K562 (cell line): ENCODE measurements around the gene ZNF679. TPM values are rescaled to one million over a fixed set of nuclear protein-coding genes. Genes with fewer than 3 reads are reported as not detected.

Source experiments
- CBX2 ChIP-seq: fragments of 200-600 bp; sonication (generic); IDR thresholded peaks from one replicate; pipeline ENCODE4 v1.6.1; 2012; ENCODE audit warnings: mild to moderate bottlenecking, low read length, inconsistent platforms; ENCODE audit not compliant: insufficient read depth, poor library complexity, severe bottlenecking
- CHCHD3 ChIP-seq: fragments of 250-450 bp; sonication (Bioruptor Pico); IDR thresholded peaks from 2 replicates; pipeline ENCODE4 v2.1.2; 2022; ENCODE audit warnings: mild to moderate bottlenecking
- FOXA3 ChIP-seq, 2 experiments: fragments of 450-650 bp in 1 of 2; sonication (generic) in 1 of 2; formaldehyde crosslinking; IDR thresholded peaks in 1 of 2; conservative IDR thresholded peaks in 1 of 2; 2 replicates each; pipeline versions ENCODE4 v1.4.0 to v1.8.0; 2020 to 2022; ENCODE audit warnings: mild to moderate bottlenecking in 2 of 2, missing genetic modification reagents in 1 of 2
- FOXK2 ChIP-seq, 2 experiments: fragments of 450-650 bp; IDR thresholded peaks in 1 of 2; conservative IDR thresholded peaks in 1 of 2; 2 replicates each; pipeline ENCODE4 v1.6.1; 2016; ENCODE audit warnings: low read depth in 2 of 2, mild to moderate bottlenecking in 1 of 2
- KLF10 ChIP-seq: fragments of 250-450 bp; sonication (Bioruptor Pico); IDR thresholded peaks from 2 replicates; pipeline ENCODE4 v1.6.1; 2021; ENCODE audit warnings: matching md5 sums
- MBD2 ChIP-seq: sonication (generic); IDR thresholded peaks from 2 replicates; pipeline ENCODE4 v1.6.1; 2016; ENCODE audit warnings: low read depth, borderline replicate concordance
- NELFE ChIP-seq: IDR thresholded peaks from 2 replicates; pipeline ENCODE4 v1.6.1; 2011; ENCODE audit warnings: mild to moderate bottlenecking; ENCODE audit not compliant: insufficient read depth, insufficient read length
- SFPQ ChIP-seq: fragments of 200-400 bp; formaldehyde crosslinking; IDR thresholded peaks from 2 replicates; pipeline ENCODE4 v1.6.1; 2017; ENCODE audit warnings: mild to moderate bottlenecking, low read depth, low read length, moderate library complexity
- SIN3A ChIP-seq, 2 experiments: fragments of 150-350 bp in 1 of 2; IDR thresholded peaks; 2 replicates each; pipeline ENCODE4 v1.6.1; 2011 to 2016; ENCODE audit warnings: borderline replicate concordance in 2 of 2, low read depth in 2 of 2, low read length in 2 of 2, mild to moderate bottlenecking in 2 of 2, moderate library complexity in 2 of 2; ENCODE audit not compliant: control insufficient read depth in 1 of 2
- SRF ChIP-seq, 2 experiments: fragments of 250-450, 450-650 bp in 1 of 2; sonication (Bioruptor Pico) in 1 of 2; sonication (generic) in 1 of 2; formaldehyde crosslinking; IDR thresholded peaks; 2 replicates each; pipeline versions ENCODE4 v1.5.0 to v1.5.1; 2020 to 2022; ENCODE audit warnings: mild to moderate bottlenecking in 1 of 2, missing genetic modification reagents in 1 of 2
- SUPT5H ChIP-seq: fragments of 450-650 bp; IDR thresholded peaks from 2 replicates; pipeline ENCODE4 v1.6.1; 2016
- TAF7 ChIP-seq: fragments of 450-650 bp; IDR thresholded peaks from 2 replicates; pipeline ENCODE4 v1.6.1; 2016; ENCODE audit warnings: missing genetic modification characterization, missing compliant biosample characterization
- TRIM28 ChIP-seq: fragments of 450-650 bp; IDR thresholded peaks from 2 replicates; pipeline ENCODE4 v1.6.1; 2017
- ZBTB26 ChIP-seq: fragments of 450-650 bp; formaldehyde crosslinking; IDR thresholded peaks from 2 replicates; pipeline ENCODE4 v1.4.0; 2022; ENCODE audit warnings: missing genetic modification characterization
- ZNF408 ChIP-seq: fragments of 250-450 bp; sonication (Bioruptor Pico); IDR thresholded peaks from 2 replicates; pipeline ENCODE4 v1.4.0; 2020; ENCODE audit warnings: low read depth, mild to moderate bottlenecking, moderate library complexity
- ZNF77 ChIP-seq: fragments of 250-450 bp; sonication (Bioruptor Pico); IDR thresholded peaks from 2 replicates; pipeline ENCODE4 v1.5.0; 2020
- polyA plus RNA-seq, 8 experiments: library from polyadenylated mRNA; depleted of rRNA in 4 of 8; stranded (reverse) in 5 of 8; unstranded in 3 of 8; fragments of >200 nt; fragmentation: Nextera tagmentation in 2 of 8; fragmentation: Illumina TruSeq in 1 of 8; extraction: Ambion mirVana in 2 of 8; extraction: Trizol in 1 of 8; gene quantifications; 2 replicates each; pipeline versions ENCODE4 v1.2.1 to v1.2.3, GENCODE V29; 2011 to 2014; ENCODE audit warnings: inconsistent platforms in 1 of 8, missing spikeins in 1 of 8
- total RNA-seq, 7 experiments: library from RNA; depleted of rRNA in 6 of 7; stranded (reverse); fragments of >200 nt in 6 of 7; fragmentation: Illumina TruSeq in 2 of 7; extraction: Trizol in 2 of 7; gene quantifications; 2 replicates each; pipeline versions ENCODE4 v1.2.1 to v1.2.3, GENCODE V29; 2011 to 2021; ENCODE audit warnings: low replicate concordance in 1 of 7
- TF ChIP-seq, protein P1 (sequence below), 2 experiments: IDR thresholded peaks; 2 replicates each; pipeline ENCODE4 v1.6.1; 2011; ENCODE audit warnings: borderline replicate concordance in 1 of 2, control low read depth in 1 of 2, low read depth in 1 of 2, low read length in 1 of 2, mild to moderate bottlenecking in 1 of 2, mixed read lengths in 1 of 2, moderate library complexity in 1 of 2; ENCODE audit not compliant: insufficient read depth in 1 of 2, insufficient read length in 1 of 2, poor library complexity in 1 of 2, severe bottlenecking in 1 of 2; ENCODE audit errors: extremely low read depth in 1 of 2
- TF ChIP-seq, protein P2 (sequence below): fragments of 450-650 bp; formaldehyde crosslinking; IDR thresholded peaks from 2 replicates; pipeline ENCODE4 v1.4.0; 2022; ENCODE audit warnings: missing genetic modification characterization
- TF ChIP-seq, protein P3 (sequence below): fragments of 250-450 bp; sonication (Bioruptor Pico); IDR thresholded peaks from 2 replicates; pipeline ENCODE4 v1.4.0; 2020; ENCODE audit warnings: mild to moderate bottlenecking

ZNF679 gene
- total and polyA plus RNA-seq, 9 of the 15 experiments (the other 6 are each of a cell fraction or from before 2014, with no cell fraction given), result not detected

DNA sequence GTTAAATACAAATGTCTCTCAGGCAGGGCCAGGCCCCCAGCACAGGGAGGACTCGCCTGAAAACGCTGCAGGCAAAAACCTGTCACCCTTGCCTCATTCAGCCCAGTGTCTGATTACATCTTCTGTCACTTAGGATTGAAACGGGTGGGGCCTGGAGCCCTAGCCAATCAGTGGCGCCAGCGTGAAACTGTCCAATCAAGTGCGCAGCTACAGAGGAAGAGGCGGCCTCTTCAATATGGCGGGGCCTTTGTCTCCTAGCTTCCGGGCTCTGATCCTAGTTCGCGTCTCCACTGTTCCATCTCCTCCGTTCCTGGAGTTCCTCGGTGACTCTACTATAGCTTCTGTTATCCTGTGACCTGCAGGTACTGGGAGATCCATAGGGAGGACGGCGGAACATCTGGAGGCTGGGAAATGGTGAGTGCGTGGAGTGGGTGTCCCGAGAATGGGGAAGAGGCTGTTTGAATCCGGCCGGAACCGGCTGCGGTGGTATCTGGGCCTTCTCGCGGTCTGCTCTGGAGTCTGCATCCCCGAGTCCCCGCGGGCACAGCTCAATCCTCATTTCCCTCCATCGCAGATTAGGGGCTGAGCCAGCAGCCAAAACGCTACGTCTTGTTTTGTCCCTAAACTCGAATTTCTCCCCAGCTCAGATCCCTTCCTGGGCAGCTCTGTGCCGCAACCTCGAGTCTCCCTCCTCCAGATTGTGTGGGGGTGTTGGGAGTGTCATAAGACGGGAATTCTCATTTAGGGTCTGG is 85.6 kb downstream of the ZNF679 start, which contains the start of gene ZNF736 (continued):
- TF ChIP-seq, protein P1, sequence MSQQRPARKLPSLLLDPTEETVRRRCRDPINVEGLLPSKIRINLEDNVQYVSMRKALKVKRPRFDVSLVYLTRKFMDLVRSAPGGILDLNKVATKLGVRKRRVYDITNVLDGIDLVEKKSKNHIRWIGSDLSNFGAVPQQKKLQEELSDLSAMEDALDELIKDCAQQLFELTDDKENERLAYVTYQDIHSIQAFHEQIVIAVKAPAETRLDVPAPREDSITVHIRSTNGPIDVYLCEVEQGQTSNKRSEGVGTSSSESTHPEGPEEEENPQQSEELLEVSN (IDR thresholded peaks at IDR 0.05; ENCODE audit: borderline replicate concordance in 1 of 2, extremely low read depth in 1 of 2, insufficient read depth in 1 of 2, insufficient read length in 1 of 2, low read depth in 1 of 2, low read length in 1 of 2, poor library complexity in 1 of 2, severe bottlenecking in 1 of 2), result no peak
- TF ChIP-seq, protein P2, sequence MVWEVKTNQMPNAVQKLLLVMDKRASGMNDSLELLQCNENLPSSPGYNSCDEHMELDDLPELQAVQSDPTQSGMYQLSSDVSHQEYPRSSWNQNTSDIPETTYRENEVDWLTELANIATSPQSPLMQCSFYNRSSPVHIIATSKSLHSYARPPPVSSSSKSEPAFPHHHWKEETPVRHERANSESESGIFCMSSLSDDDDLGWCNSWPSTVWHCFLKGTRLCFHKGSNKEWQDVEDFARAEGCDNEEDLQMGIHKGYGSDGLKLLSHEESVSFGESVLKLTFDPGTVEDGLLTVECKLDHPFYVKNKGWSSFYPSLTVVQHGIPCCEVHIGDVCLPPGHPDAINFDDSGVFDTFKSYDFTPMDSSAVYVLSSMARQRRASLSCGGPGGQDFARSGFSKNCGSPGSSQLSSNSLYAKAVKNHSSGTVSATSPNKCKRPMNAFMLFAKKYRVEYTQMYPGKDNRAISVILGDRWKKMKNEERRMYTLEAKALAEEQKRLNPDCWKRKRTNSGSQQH (CRISPR knock-in tag), result no peak
- 0 out of 4 replicates have a peak, but pooled peaks of 1 of the 2 experiments have one; percentile 20 for TF ChIP-seq SIN3A (IDR thresholded peaks at IDR 0.05; ENCODE audit: borderline replicate concordance in 2 of 2, control insufficient read depth in 1 of 2, low read depth in 2 of 2, low read length in 2 of 2)
- TF ChIP-seq SFPQ, result no peak
- TF ChIP-seq SRF (CRISPR knock-in tag; IDR thresholded peaks at IDR 0.05), result no peak
- TF ChIP-seq, protein P3, sequence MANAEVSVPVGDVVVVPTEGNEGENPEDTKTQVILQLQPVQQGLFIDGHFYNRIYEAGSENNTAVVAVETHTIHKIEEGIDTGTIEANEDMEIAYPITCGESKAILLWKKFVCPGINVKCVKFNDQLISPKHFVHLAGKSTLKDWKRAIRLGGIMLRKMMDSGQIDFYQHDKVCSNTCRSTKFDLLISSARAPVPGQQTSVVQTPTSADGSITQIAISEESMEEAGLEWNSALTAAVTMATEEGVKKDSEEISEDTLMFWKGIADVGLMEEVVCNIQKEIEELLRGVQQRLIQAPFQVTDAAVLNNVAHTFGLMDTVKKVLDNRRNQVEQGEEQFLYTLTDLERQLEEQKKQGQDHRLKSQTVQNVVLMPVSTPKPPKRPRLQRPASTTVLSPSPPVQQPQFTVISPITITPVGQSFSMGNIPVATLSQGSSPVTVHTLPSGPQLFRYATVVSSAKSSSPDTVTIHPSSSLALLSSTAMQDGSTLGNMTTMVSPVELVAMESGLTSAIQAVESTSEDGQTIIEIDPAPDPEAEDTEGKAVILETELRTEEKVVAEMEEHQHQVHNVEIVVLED (CRISPR knock-in tag), result no peak
- TF ChIP-seq ZNF77 (CRISPR knock-in tag), result no peak
- TF ChIP-seq ZNF408, result no peak
- TF ChIP-seq TRIM28, result no peak
- TF ChIP-seq FOXA3 (CRISPR knock-in tag; conservative IDR thresholded peaks at IDR 0.05 in 1 of 2, IDR thresholded peaks at IDR 0.05 in 1 of 2), result no peak
- TF ChIP-seq CHCHD3 (CRISPR knock-in tag), result no peak
- TF ChIP-seq NELFE, result no peak
- peak; percentile 68; the same call in 1 of the 2 replicates for TF ChIP-seq MBD2
- TF ChIP-seq SUPT5H, result peak; percentile 89
- 0 out of 4 replicates have a peak, but pooled peaks of 1 of the 2 experiments have one; percentile 16 for TF ChIP-seq FOXK2 (conservative IDR thresholded peaks at IDR 0.05 in 1 of 2, IDR thresholded peaks at IDR 0.05 in 1 of 2; ENCODE audit: low read depth in 2 of 2)
- no peak for TF ChIP-seq KLF10 (CRISPR knock-in tag)
- TF ChIP-seq TAF7 (tag), result 0 out of 2 replicates have a peak, but pooled peaks have one; percentile 59
- TF ChIP-seq ZBTB26, result no peak
- TF ChIP-seq CBX2, result no peak
